Stimulated activated CD8-positive, alpha-beta memory T cell treated with anti-CD3 and anti-CD28 coated beads, Interleukin-2, amount 100 ng/mL, for 1 hour (primary cell): ENCODE results near the gene XAGE2.
"Not testable (repeated sequence)": the region's sequence is repeated elsewhere in the genome, so short reads cannot be mapped to it uniquely, and the experiment has no call there.

Experiments used
- DNase-seq, 2 donors: peaks; one replicate each; pipeline ENCODE4 v3.0.0-alpha.2; 2020; ENCODE audit warnings: low read depth in 2 of 2

XAGE2 gene, protein sequence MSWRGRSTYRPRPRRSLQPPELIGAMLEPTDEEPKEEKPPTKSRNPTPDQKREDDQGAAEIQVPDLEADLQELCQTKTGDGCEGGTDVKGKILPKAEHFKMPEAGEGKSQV

DNA sequence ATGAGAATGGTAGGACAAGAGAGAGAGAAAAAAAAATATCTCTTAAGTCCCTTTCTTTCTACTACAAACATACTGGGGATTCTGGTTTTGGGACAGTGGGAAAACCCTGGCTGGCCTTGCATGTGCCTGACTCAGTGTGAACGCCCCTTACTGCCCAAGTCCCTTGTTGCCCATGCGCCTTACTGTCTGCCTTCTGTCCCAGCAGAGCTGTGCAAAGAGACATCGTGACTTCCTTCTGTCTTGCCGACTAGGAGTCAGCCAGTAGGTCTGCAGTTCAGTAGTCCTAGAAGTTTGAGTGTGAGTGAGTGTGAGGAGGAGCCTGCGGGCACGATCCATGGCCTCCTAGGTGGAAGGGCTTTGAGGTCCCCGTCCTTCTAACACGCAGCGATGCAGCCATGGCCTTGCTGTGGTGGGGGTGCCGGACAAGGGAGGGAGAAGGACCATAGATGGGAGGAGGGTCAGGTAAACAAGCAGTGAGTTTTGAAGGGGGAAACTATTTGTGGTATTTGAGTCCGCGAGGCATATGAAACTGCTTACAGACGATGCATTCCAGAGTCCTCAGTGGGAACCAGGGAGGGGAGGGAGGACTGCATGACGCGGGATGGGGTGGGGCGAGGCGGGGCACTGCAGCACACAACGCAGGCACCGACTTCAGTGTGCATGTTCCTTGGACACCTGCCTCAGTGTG is at the start of gene XAGE2:
Gene XAGE2, plus strand, starts transcription at position 654 of the 688 bp plus-strand sequence. CDS start 994 bp downstream, outside the sequence.
- no peak for DNase-seq

DNA sequence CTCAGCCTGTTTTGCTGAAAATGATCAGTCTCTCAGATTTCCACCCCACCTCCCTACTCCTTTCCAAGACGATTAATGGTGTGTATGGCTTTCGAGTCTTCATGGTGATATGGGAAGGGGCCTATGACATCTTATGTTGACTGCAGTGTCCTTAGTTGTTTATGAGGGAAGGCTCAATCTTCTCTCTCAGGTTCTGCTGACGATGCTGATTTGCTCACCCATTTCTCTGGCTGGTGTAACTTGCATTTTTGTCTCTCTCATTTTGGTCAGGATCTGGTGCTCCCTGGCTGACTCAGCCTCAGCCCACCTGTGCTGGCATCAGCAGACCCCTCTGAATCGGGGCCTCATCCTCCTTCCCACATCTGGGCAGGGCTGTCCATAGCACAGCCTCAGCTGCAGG is 31.4 kb upstream of the XAGE2 start:
- DNase-seq = no peak

DNA sequence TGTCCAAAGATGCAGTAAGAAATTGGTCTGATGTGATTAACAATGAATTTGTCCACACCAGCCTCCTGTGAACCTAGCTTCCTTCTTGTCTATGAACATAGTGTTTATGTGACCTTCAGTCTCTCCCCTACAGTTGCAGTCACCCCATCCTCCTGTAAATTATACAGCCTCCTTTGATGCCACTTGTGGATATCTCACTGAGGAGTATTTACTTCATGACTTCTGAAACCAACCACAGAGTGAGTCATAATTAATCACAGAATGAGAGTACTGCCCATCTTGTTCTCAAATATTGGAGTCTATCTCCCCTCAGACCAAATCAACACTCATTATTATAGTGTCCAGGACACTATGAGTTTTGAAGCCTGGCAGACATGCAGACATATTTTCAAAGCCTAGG is 27.3 kb upstream of the XAGE2 start:
- DNase-seq = no peak

DNA sequence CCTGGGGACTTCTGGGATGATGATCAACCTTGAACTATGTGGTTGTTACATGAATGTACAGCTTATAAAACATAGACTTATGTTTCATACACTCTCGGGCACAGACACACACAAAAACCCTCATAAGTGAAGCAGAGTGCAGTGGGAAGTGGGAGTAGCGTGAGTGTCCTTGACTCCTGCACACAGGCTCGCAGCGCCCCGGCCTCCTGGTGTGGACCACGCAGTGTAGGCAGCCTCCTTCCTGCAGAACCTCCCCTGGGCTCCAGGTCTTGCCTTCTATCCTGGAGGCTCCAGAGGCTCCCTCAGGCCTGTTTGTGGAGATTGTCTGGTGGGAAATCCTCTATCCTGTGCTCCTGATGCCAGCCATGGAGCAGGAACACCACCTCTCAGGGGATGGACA is 25.7 kb upstream of the XAGE2 start:
- not testable (repeated sequence) for DNase-seq

DNA sequence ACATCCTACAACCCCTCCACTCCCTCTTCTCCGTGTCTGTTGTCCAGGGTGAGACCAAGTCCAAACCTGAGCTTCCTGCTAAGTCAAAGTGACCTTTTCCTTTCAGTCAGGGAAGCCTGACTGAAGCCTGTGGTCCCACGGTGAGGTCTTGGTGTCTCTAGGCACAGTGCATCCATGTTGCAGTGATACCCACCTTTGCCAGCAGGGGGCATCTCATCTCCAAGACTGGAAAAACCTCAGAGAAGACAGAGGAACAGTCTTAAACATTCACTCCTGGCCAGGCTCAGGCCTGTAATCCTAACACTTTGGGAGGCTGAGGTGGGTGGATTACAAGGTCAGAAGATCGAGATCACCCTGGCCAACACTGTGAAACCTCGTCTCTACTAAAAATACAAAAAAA is 23.4 kb upstream of the XAGE2 start:
- DNase-seq = not testable (repeated sequence)

DNA sequence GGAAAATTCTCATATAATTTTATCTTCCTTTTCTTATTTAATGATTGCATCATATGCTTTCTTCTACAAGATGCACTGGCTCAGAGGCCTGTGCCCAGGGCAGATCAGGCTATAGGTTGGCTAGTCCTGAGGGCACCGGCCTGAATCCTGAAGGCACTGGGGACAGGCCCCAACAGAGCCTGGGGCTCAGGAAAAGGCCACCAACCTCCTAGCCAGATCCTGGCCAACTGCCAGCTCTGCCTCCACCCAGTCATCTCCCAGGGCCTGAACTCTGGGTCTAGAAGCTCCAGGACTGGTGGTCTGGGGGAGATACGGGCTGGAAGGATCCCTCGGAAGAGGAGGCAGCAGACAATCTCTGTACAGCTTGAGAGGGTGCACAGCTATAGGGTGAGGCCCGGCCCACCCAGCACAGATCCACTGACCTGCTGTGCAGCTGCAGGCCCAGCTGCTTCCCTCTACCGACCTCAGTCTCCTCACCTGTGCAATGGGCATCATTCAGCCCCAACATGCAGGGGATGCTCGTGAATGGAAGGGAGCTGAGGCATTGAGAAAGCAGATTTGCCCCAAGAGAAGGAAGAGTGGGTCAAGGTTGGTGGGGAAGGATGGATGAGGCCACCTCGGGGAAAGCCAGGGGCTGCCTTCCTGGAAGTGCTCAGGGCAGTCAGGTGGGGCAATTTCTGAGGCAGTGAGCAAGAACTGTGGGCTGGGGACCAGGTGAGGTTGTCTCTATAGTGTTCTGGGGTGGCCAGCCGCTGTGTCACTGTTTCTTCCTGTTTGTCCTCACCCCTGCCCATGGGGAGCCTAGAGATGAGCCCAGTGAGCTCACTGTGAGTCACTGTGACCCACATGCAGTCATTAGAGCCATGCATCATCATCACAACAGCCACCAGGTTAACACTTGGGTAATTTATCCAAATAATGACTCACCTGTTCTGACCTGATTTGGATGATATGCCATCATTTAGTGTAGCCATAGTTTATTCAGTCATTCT is 22.4 kb upstream of the XAGE2 start:
- DNase-seq = no peak

DNA sequence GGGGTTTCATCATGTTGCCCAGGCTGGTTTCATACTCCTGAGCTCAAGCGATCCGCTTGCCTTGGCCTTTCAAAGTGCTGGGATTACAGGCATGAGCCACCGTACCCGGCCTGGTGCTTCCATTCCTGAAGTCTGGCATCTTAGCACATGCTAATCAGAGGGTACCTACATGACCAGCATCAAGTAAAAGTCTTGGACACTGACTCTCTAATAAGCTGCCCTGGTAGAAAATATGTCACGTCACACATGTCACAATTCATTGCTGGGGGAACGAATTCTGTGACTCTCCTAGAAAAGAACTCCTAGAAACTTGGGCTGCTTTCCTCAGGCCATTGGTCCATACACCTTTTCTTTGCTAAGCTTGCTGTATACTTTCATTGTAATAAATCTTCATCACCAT is 19.1 kb upstream of the XAGE2 start:
- no peak for DNase-seq

DNA sequence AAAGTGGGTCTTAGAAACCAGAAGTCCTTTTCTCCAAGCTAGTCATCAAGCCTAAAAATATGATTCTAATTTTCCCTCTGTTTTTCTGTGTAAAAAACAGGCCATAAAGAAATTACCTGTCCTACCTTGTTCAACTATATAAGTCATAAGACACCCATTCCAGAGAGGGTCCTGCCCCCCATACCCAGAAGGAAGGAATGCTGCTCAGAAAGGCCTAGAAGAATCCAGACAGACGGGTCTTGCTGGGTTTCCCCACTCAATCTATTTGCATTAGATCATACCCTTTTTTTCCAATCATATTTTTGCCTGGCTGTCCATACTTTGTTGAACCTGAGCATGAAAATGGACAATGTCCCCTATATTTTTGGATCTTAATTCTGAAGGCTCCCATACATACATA is 16.3 kb upstream of the XAGE2 start:
- no peak for DNase-seq

DNA sequence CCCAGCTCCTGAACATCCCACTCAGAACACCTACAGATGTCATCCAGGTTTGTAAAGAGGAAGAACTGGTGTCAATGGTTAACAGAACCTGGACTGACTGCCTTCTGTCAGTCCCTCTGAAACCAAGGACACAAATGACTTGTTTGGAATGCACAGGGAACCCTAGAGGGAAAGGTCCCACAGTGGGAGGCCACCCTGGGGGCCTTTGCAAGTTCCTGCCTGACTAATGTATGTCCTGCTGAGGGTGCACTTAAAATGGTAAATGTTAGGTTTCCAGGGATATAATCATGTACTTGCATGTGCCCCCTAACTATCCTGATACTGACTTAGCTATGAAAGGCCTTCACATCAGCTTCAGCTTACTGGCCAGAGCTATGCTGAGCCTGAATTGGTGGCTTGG is 15.0 kb upstream of the XAGE2 start:
- DNase-seq = no peak

DNA sequence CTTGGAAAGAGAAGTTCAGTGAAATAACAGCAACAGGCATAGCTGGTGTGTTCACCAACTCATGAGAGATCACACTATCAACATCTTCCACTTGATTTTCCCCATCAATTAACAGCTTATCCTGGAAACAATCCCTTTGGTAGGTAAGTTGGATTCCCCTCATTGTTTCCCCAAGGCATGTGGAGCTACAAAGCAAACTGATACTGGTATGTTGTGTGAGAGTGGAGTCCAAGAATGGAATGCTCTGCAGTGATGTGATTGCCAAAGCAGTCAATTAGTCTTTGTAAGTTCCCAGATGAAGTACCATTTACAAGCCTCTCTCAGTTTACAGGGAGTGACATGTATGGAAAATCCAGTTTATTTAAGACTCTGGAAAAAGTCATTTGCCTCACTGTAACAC is 13.7 kb upstream of the XAGE2 start:
- DNase-seq = no peak

DNA sequence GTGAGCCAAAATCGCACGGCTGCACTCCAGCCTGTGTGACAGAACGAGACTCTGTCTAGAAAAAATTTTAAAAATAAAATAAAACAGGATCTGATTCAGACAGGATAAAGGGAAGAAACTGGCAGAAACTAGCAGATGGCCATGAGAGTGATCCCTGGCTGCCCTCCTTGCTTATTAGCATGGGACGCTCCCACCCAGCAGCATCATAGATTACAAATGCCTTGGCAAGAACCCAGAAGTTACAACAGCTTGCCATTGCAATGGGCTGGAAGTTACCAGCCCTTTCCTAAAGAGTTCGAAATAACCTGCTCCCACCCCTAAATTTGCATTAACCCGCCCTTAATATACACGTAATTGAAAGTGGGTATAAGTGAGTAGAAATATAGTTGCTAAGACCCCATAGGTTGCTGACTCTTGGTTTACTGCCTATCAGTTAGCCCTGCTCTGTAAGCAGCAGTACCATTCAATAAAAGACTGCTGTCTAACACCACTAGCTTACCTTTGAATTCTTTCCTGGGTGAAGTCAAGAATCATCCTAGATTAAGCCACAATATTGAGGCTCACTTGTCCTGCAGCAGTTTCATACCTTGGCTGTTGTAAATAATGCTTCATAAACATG is 9.1 kb upstream of the XAGE2 start:
- DNase-seq = no peak

DNA sequence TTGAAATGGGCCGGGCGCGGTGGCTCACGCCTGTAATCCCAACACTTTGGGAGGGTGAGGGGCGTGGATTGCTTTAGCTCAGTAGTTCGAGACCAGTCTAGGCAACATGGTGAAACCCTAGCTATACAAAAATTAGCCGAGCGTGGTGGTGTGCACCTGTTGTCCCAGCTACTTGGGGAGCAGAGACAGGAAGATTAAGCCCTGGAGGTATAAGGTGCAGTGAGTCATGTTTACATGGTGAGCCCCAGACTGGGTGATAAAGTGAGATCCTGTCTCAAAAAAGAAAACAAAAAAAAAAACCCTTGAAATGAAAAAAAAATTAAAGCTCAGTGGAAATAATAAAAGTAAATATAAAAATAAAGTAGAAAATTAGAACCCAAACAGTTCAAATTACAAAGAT is 6.9 kb upstream of the XAGE2 start:
- no peak for DNase-seq

DNA sequence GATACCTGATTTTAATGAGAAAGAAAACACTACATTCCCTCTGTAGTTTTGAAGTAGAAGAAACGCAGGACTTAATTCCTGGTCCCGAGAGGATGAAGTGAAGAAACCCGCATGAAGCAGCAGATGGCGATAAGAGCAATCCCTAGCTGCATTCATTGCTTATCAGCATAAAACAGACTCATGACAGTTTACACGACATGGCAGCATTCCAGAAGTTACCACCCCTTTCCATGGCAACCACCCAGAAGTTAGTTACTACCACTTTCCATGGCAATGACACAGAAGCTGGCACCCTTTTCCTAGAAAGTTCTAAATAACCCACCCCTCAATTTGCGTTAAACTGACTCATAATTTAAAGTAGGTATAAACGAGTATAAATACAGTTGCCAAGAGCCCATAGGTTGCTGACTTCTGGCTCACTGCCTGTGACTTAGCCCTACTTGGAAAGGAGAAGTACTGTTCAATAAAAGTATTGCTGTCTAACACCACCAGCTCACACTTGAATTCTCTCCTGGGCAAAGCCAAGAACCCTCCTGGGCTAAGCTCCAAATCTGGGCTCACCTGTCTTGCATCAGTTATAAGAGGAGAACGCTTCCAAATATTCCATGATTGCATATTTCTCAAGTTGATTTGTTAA is 5.5 kb upstream of the XAGE2 start:
- no peak for DNase-seq

DNA sequence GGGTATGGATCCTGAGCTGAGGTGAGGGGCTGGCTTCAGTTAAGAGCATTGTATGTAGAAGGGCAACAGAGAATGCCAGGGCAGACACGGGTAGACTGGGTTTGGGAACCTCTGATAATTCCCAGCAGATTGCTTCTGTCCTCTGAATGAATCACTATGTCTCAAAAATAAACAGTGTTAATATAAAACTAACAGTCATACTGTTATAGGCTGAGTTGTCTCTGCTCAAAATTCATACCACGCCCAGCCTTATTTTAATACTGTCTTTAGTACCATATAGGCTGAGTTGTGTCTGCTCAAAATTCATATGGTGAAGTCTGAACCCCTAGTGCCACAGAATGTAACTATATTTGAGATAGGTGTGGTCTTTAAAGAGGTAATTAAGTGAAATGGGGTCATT is 10.0 kb downstream of the XAGE2 start:
- no peak for DNase-seq

DNA sequence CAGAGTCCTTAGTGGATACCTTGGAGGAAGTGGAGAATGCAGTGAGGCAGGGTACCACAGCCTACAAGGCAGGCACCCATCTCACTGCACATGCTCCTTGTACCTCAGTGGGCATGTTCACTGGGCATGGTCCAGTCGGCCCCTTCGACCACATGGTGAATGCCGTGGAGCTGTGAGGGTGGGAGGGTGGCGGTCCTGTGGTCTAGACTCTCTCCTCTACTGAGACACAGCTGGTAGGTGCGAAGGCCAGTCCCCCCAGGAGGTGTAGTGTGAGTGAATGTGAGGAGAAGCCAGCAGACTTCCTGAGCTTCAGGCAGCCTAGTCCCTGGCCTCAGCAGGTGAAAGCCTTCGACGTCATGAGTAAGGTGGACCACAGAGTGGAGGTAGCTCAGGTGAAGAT is 12.2 kb downstream of the XAGE2 start:
- no peak for DNase-seq

DNA sequence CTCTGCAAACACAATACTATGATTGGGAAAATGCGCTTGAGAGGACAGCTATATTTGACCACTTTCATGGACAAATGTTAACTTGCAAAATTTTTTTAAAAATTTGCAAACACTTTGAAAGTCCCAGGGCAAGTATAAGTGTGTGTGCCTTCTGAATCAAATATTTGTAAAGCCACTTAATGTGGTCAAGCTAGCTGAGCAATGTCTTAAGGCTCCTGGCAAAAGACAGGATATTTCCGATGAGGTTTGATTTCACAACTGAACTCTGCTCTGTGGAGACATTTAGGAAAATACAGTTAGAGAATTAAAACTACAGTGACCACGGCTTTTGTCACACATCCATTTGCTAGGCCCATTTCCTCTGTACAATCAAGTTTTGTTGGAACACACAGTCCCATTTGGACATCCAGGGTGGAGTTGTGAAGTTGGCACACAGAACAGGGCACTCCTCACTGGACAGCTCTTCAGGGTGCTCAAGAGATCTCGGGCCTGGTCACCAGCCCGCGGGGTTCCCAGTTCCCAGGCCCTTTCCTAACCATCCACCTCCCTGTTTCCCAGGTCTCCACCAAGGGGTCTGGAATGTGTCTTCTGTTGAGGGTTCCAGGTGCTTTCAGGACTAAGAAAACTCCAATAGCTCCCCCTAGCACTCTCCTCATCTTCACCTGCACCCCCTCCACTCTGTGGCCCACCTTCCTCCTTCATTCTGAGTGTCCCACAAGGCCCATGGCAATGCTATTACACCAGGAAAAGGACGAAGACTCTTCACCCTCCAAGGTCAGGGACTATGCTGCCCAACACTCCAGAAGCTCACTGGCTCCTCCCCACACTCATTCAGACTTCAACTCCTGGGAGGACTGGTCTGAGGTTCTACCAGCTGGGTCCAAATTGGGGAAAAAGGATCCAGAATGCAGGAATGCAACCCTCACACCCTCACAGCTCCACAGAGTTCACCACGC is 41.9 kb downstream of the XAGE2 start:
- no peak for DNase-seq

DNA sequence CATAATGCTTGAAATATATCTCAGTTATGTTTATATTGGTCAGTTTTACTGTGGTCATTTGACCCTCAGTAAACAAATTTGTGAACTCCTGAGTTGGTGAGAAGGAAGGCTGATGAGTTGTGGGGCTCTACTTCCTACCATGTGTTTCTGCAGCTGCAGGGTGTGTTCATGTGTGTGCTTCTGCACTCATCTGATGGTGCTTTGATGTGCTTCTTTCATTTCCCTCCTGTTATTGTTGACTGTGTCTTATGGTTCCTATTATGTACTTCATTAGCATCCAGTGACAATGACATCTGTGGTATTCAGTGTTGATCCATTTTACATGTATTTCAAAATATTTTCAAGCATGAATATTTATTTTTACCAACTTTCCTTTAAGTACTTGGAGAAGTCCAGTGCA is 46.5 kb downstream of the XAGE2 start:
- no peak for DNase-seq

DNA sequence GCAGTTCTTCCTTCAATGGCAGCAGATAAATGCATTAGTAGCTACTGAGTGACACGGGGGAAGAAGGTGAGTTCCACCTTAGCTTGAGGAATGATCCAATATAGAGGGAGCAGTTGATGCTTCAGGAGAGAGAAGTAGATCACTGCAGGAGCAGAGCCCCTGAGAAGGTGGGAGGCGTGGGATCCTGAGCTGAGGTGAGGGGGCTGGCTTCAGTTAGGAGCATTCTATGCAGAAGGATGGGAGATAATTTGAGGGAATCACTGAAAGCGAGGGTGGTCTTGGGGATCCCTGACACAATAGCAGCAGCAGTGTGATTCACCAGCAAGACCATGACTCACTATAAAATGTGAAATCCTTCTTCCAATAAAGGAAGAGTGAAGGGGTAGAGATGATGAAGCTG is 48.0 kb downstream of the XAGE2 start:
- no peak for DNase-seq

DNA sequence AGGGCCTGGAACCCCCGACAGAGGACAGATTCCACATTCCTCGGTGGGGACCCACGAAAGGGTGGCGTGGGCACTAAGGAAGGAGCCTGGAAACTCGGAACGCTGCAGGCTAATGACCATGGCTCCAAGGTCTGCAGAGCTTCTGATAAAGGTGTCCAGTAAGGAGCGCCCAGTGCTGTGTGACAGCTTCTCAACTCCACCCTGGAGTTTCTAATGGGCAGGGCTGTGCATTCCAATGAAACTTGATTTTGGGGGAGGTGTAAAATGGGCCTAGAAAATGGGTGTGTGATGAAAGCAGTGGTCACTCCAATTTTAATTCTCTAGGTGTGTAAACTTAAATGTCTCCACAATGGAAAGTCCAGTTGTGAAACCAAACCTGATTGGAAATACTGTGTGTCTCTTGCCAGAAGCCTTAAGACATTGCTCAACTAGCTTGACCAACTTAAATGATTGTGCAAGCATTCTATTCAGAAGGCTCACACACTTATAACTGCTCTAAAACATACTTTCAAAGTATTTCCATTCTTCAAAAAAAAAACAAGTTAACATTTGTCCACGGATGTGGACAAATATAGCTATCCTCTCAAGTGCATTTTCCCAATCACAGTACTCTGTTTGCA is 52.1 kb downstream of the XAGE2 start:
- DNase-seq = no peak

DNA sequence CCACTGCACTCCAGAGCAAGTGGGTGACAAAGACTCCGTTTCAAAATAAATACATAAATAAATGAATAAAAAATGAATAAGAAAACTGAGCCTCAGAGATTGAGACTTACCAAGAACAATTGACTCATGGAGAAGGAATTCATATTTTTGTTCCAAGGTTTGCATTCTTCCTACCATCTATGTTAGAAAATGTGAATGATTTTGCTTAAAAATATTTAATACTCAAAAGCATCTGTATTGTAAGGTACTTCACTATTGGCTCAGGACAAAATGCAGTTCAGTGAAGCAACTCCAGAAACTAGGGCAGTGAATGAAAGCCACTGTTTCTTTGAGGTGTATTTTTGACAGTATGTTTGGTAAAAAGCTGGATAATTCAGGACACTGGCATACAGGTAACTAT is 54.1 kb downstream of the XAGE2 start:
- no peak for DNase-seq
